Testis (tissue), 3 donors: ENCODE data around the gene KRCC1. TPM values are rescaled to one million over a fixed set of nuclear protein-coding genes. Genes with fewer than 3 reads are reported as not detected.

ENCODE experiments used
- DNase-seq: peaks from one replicate; pipeline ENCODE4 v3.0.0-alpha.2; 2019
- H3K27ac ChIP-seq, 2 donors: fragments of 200-600 bp; sonication (generic); one replicate each; pipeline ENCODE4 v1.5.1; 2019
- H3K27me3 ChIP-seq: fragments of 200-600 bp; sonication (generic); one replicate; pipeline ENCODE4 v1.5.1; 2019
- H3K36me3 ChIP-seq: fragments of 200-600 bp; sonication (generic); one replicate; pipeline ENCODE4 v1.5.1; 2017; ENCODE audit warnings: low read depth; ENCODE audit errors: missing control alignments
- H3K4me1 ChIP-seq: fragments of 200-600 bp; sonication (generic); one replicate; pipeline ENCODE4 v1.5.1; 2019
- H3K4me3 ChIP-seq, 2 donors: fragments of 200-600 bp; sonication (generic); one replicate each; pipeline ENCODE4 v1.5.1; 2017 to 2019
- H3K9me3 ChIP-seq: fragments of 200-600 bp; sonication (generic); one replicate; pipeline ENCODE4 v1.5.1; 2017
- POLR2A ChIP-seq: fragments of 450-650 bp; IDR thresholded peaks from one replicate; pipeline ENCODE4 v1.6.1; 2017; ENCODE audit warnings: antibody characterized with exemption, mild to moderate bottlenecking, moderate library complexity
- WGBS, 2 donors: methylation state at CpG; one replicate each; pipeline ENCODE4 v1.1.5; 2018; 5-methylcytosine and 5-hydroxymethylcytosine counted together
- intact Hi-C: fragments of 100-400 bp; cut with DNase I; formaldehyde crosslinking; loops from one replicate; pipeline ENCODE4 v1.15.1; 2023; ENCODE audit warnings: low total_unique reads
- polyA plus RNA-seq: library from polyadenylated mRNA; stranded (reverse); fragments of 350-450 nt; fragmentation: Illumina TruSeq; extraction: RNeasy Lipid Tissue Mini Kit (QIAGEN cat#74804); gene quantifications from one replicate; pipeline ENCODE4 v1.2.3, GENCODE V29; 2014; ENCODE audit warnings: low read depth, low replicate concordance; ENCODE audit not compliant: insufficient read depth
- total RNA-seq, 2 donors: library from RNA; depleted of rRNA; stranded (reverse); fragments of >200 nt; gene quantifications; one replicate each; pipeline ENCODE4 v1.2.3, GENCODE V29; 2016
- TF ChIP-seq, protein P1 (sequence below), 3 experiments: fragments of 450-650 bp in 2 of 3; fragments of 200-600 bp in 1 of 3; sonication (generic) in 1 of 3; IDR thresholded peaks; one replicate each; pipeline ENCODE4 v1.5.1; 2016 to 2019; ENCODE audit warnings: antibody characterized with exemption in 3 of 3, mild to moderate bottlenecking in 2 of 3, moderate library complexity in 1 of 3

The KRCC1 gene
- total and polyA plus RNA-seq, 3 donors from 2014 or later, result 15.4 to 21.1 (median 16.9) TPM

DNA sequence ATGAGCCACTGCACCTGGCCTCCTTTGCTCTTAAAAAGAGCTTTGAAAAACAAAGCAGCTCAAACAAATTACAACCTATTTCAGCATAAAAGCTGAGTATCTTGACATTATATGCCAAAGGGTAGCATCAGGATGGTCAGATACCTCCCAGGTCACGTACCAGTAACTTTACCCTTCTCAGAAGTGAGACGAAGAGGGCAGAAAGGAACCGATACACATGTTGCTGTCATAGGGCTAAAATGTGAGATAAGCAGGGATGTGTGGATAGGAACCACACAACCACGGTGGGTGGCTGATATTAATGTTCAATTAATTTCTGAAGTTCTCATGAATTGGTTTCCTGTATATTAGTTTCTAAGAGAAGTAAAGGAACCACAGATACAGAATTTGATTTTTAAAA lies 26.7 kb downstream of the KRCC1 start:
- DNase-seq, result no peak
- no peaks in the 10 kb centered on the region for H3K27me3 ChIP-seq
- no peak for TF ChIP-seq POLR2A
- TF ChIP-seq, protein P1, sequence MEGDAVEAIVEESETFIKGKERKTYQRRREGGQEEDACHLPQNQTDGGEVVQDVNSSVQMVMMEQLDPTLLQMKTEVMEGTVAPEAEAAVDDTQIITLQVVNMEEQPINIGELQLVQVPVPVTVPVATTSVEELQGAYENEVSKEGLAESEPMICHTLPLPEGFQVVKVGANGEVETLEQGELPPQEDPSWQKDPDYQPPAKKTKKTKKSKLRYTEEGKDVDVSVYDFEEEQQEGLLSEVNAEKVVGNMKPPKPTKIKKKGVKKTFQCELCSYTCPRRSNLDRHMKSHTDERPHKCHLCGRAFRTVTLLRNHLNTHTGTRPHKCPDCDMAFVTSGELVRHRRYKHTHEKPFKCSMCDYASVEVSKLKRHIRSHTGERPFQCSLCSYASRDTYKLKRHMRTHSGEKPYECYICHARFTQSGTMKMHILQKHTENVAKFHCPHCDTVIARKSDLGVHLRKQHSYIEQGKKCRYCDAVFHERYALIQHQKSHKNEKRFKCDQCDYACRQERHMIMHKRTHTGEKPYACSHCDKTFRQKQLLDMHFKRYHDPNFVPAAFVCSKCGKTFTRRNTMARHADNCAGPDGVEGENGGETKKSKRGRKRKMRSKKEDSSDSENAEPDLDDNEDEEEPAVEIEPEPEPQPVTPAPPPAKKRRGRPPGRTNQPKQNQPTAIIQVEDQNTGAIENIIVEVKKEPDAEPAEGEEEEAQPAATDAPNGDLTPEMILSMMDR (IDR thresholded peaks at IDR 0.05), result no peak
- intact Hi-C loops, result no loop called here
- WGBS, 2 donors, result 95% methylated on average over 4 of the region's 4 CpGs
- H3K36me3 ChIP-seq, result no peaks in the 10 kb centered on the region
- H3K27ac ChIP-seq, result no peak overlapping the region
- H3K4me3 ChIP-seq, result no peak overlapping the region
- no peaks in the 10 kb centered on the region for H3K9me3 ChIP-seq
- H3K4me1 ChIP-seq, result no peaks in the 10 kb centered on the region

DNA sequence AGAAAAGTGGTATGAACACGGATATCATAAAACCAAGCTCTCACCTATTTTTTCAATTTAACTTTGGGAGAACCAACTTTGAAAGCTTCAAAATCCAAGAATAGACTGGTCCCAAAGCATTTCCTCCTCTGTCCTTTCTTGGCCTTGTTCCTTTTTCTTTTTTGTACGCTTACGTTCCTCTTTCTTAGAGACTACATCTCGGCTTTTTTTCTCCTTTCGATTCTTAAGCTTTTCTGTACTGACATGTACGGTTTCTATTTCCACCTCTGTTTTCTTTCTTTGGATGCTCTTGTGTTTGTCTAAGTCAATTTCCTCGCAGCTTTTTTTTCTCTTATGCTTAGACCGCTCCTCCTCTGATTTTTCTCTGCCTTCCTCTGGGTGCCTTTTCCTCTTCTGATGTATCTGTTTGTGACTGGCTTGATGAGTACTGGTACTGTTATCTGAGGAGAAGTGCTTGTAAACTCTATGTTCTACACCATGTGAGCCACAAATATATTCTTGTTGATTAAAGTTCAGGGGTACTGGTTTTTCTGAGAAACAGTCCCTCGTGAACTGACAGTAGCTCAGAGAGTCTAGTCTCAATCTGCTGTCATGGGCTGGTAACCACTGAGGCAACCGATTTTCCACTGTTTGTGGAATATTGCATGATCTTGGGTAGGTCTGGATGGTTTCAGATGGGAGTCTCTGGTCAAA lies 27.7 kb downstream of the KRCC1 start:
- no peaks in the 10 kb centered on the region for H3K4me1 ChIP-seq
- WGBS, 2 donors, result 89 to 91% methylated on average over 10 of the region's 10 CpGs
- no peaks in the 10 kb centered on the region for H3K27me3 ChIP-seq
- no peaks in the 10 kb centered on the region for H3K9me3 ChIP-seq
- no peak overlapping the region for H3K4me3 ChIP-seq
- TF ChIP-seq, protein P1 (IDR thresholded peaks at IDR 0.05), result no peak
- no peak for TF ChIP-seq POLR2A
- H3K27ac ChIP-seq, result no peak overlapping the region
- no peaks in the 10 kb centered on the region for H3K36me3 ChIP-seq
- intact Hi-C loops, result no loop called here
- DNase-seq, result no peak

DNA sequence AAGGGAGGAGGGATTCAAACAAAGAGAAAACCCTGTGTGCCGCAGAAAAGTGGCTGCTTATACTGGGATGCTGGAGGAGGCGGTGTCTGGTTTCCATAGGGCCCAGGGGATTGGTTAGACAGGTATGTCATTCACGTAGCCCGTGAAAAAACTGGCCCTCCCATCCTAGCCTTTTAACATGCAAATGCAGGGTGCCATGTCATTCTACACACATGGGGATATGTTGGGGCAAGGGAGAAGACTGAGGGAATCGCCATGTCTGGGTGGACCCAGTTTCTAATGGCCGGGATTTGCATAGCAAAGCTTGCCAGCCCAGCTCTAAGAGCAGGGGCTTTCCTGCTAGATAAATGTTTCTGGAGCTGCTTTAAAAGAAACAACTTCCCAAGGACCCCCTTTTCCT lies 31.1 kb downstream of the KRCC1 start:
- TF ChIP-seq POLR2A, result no peak
- TF ChIP-seq, protein P1 (IDR thresholded peaks at IDR 0.05), result no peak
- H3K4me1 ChIP-seq, result no peaks in the 10 kb centered on the region
- WGBS, 2 donors, result 50 to 65% methylated on average over 6 of the region's 6 CpGs
- no peaks in the 10 kb centered on the region for H3K36me3 ChIP-seq
- no peaks in the 10 kb centered on the region for H3K9me3 ChIP-seq
- H3K27ac ChIP-seq, result no peak overlapping the region
- H3K4me3 ChIP-seq, result no peak overlapping the region
- no peaks in the 10 kb centered on the region for H3K27me3 ChIP-seq
- no peak for DNase-seq
- intact Hi-C loops, result no loop called here

DNA sequence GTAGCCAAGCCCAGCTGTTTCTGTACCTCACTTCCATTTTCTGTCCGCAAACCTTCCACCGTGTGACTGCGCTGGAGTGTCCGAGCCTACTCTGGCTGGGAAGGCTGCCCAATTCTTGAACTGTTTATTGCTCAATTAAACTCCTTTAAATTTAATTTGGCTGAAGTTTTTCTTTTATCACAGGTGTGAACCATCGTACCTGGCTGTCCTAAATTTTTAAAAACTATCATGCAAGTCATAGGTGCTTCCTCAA lies 33.0 kb downstream of the KRCC1 start:
- intact Hi-C loops, result no loop called here
- no peak overlapping the region for H3K27ac ChIP-seq
- H3K27me3 ChIP-seq, result no peaks in the 10 kb centered on the region
- peaks cover 3% of the 10 kb centered on the region for H3K4me1 ChIP-seq
- DNase-seq, result no peak
- no peaks in the 10 kb centered on the region for H3K9me3 ChIP-seq
- no peak overlapping the region for H3K4me3 ChIP-seq
- 93 to 95% methylated on average over 5 of the region's 5 CpGs for WGBS, 2 donors
- no peak for TF ChIP-seq POLR2A
- TF ChIP-seq, protein P1 (IDR thresholded peaks at IDR 0.05), result no peak
- H3K36me3 ChIP-seq, result no peaks in the 10 kb centered on the region

DNA sequence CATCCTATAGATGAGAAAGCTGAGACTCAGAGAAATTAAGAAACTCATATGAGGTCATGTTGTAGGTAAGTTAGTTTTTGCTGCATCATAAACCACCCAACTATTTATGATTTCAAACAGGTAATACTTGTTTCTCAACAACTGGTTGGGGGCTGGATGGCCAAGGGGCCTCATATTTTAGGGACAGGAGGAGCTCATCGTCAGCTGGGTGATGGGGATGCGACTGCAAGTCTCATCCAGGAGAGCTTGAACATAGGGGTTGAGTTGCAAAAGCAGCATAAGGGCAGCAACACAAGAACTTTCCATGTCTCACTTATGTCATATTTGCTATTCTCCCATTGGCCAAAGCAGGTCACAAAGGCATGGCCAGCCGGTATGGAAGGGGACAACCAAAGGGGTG lies 35.6 kb downstream of the KRCC1 start:
- no peak overlapping the region for H3K4me3 ChIP-seq
- no peaks in the 10 kb centered on the region for H3K36me3 ChIP-seq
- intact Hi-C loops, result no loop called here
- no peaks in the 10 kb centered on the region for H3K27me3 ChIP-seq
- no peak for DNase-seq
- H3K27ac ChIP-seq, result no peak overlapping the region
- peaks cover 6% of the 10 kb centered on the region for H3K4me1 ChIP-seq
- H3K9me3 ChIP-seq, result no peaks in the 10 kb centered on the region
- TF ChIP-seq, protein P1 (IDR thresholded peaks at IDR 0.05), result no peak
- no peak for TF ChIP-seq POLR2A
- WGBS, 2 donors, result 83 to 94% methylated on average over 3 of the region's 3 CpGs
